A172 (cell line): ENCODE data around the gene EHMT1. TPM values are rescaled to one million over a fixed set of nuclear protein-coding genes. Genes with fewer than 3 reads are reported as not detected.
A peak's percentile ranks its signal among the peaks of the same experiment; 100 is the strongest.
"Not testable (repeated sequence)": the region's sequence is repeated elsewhere in the genome, so short reads cannot be mapped to it uniquely, and the experiment has no call there.

Source experiments
- DNase-seq: peaks from one replicate; pipeline ENCODE4 v3.0.0-alpha.2; 2015; ENCODE audit warnings: low spot score
- total RNA-seq: library from RNA; depleted of rRNA; stranded (reverse); fragments of >200 nt; shearing (Covaris generic); gene quantifications from 2 replicates; pipeline ENCODE4 v1.2.3, GENCODE V29; 2014

EHMT1 gene
- total RNA-seq, 1 experiment from 2014 or later = 54.7 TPM

DNA sequence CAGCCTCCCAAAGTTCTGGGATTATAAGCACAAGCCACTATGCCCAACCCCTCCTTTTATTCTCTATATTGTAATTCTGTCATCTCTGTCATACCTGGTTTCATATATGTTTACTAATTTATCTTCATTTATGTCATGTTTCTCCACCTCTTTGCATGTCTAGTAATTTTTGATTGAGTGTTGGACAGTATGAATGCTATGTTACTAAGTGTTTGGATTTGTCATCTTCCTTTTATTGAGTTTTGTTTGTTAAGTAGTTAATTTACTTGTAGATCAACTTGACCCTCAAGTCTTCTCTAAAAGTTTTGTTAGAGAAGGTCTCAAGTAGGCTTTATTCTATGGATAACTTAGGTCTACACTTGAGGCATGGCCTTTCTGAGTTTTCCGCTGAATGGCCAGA, 241.6 kb downstream of the EHMT1 start:
- no peak for DNase-seq

DNA sequence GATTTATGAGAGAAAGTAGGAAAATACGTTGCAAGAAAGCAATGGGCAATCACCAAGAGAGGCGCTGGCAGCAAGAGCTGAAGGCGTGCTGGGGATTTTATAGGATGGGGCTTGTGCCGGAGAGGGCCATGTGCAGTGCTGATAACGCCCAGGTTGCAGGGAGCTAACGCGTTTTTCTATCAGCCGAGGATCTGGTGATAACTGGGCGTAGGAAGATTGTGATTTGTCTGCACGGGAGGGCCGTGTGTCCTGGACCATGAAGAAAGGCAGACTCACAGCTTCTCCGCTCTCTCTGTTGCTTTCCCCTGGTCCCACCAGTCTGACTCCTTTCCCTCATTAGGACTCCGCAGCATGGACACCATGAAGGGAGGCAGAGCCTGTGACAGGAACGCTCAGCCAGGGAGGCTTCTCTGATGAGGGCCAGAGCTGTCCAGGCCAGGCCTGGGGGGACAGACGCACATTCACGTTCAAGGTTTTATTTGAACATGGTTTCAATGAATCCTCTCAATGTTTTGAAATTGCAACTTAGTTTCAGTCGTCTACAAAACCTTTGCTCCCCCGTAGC, 246.9 kb downstream of the EHMT1 start:
- no peak for DNase-seq

DNA sequence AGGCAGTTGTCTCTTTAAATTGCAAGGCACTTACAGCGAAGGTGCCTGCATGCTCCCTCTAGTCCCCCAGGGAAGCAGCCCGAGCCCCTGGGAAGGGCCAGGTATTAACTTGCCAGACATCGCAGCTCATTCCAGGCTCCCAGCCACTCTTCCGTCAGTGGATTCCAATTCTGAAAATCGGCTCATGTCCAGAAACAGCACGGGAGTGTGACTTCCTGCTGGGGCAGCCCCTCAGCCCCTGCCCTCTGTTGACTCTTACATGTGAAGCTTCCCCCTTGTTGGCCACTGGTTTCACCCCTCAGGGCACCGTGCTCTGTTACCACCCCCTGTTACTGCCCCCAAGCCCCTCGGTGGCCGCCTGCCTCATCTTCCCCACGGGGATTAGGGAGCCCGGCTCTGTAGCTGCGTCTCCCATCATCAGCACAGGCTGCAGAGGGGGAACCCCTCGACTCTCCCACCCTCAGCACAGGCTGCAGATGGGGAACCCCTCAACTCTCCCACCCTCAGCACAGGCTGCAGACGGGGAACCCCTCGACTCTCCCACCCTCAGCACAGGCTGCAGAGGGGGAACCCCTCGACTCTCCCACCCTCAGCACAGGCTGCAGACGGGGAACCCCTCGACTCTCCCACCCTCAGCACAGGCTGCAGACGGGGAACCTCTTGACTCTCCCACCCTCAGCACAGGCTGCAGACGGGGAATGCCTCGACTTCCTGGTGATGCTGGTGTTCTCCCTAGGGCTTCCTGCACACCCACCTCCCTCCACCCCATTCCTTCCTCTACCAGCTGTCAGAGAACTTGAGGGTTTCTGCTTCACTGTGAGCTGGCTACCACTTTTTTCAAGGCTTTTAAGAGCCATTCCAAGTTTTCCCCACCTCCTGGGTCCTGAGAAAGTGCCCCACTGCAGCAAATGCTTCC, 247.7 kb downstream of the EHMT1 start:
- no peak for DNase-seq

DNA sequence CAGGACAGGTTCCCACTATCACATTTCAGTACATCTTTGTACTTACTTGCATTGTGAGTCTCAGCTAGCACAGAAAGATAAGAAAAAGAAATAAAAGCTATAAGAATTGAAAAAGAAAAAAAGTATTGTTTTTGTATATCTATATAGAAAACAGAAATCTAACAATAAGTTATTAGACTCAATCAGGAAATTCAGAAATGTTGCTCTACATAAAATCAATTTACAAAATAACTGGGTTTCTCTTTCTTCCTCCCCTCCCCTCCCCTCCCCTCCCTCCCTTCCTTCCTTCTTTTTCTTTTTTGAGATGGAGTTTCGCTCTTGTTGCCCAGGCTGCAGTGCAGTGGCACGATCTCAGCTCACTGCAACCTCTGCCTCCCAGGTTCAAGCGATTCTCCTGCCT, 251.6 kb downstream of the EHMT1 start:
- DNase-seq = no peak

DNA sequence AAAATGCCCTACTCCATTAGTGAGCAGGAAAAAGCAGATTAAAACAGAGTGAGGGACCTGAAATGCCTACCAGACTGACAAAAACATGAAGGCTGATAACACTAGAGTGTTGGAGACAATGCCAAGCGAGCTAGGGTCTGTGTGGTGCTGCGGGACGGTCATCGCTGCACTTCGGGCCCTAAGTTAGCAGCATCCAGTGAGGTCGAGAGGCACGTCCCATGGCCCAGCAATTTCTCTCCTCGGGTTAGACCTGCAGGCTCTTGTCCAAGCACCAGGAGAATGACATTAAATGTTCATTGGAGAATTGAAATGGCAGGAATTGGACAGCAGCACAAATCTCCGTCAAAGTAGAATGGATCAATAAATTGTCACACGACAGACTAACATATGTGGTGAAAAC, 253.5 kb downstream of the EHMT1 start:
- DNase-seq = no peak

DNA sequence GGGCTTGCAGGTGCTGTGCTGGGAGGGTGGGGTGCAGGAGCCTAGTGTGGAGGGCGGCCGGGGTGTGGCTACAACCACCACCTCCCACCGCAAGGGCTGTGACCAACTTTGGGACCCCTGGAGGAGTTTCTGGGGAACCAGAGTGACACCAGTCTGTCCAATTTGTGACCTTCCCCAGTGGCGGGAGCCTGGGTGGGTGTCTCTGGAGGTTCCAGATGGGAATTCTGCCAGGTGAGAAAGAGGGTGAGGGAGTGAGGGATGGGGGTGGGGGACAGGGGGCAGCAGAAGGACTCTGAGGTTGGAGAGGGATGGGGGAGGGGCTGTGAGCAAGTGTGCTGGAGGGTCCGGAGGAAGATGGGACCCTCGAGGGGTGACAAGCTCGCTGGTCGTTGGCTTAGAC, 254.6 kb downstream of the EHMT1 start:
- no peak for DNase-seq

DNA sequence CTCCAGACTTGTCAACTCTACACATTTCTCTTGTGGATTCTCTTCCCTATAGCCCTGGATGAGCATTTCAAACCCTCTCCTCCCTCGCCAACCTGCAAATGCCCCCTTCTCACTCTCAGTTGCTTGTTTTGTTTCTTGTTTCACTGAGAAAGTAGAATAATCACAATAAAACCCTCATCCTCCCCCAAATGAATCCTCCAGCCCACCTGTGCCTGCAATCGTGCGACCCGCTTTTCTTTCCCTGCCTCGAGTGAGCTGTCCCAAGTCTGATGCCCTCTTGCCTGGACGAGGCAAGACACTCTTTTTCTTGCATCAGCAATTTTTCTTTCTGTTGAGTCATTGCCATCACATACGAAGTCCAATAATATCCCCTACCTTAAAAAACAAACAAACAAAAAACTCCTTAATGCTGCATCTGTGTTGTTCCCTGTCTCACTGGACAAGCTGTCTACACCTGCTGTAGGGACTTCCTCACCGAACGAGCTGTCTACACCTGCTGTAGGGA, 255.1 kb downstream of the EHMT1 start:
- DNase-seq = no peak

DNA sequence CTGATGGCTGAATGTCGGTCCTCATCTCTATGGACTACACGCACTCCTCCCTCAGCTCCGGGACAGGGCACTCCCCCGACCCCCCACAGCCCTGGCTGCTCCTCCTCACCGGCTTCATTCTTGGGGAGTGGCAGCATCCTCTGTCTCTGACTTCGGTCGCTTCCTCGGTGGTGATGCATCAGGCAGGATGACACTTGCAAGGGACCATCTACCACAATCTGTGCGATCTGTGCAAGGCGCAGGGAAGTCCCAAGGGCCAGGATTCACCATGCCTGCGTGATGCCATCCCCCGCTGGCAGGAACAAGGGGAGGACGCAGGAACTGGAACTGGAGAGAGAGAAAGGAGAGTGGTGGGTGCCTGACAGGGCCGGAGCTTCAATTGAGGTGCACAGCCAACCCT, 256.5 kb downstream of the EHMT1 start:
- no peak for DNase-seq

DNA sequence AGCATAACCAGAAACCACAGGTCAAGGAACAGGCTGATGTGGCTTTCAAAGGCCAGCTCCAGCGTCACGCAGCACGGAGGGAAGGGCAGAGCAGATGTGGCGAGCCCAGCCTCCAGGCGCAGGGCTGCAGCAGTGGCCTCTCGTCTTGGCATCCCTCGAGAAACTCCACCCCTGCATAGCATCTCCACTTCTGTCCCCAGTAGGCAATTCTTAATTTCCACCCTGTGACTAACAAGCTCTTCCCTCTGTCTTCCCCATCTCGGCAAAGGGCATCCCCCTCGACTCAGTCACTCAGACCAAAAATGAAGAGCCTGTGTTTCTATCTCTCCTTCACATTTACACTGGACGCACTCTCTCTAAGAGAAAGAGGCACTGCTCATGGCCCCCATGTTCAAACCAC, 257.0 kb downstream of the EHMT1 start:
- DNase-seq = no peak

DNA sequence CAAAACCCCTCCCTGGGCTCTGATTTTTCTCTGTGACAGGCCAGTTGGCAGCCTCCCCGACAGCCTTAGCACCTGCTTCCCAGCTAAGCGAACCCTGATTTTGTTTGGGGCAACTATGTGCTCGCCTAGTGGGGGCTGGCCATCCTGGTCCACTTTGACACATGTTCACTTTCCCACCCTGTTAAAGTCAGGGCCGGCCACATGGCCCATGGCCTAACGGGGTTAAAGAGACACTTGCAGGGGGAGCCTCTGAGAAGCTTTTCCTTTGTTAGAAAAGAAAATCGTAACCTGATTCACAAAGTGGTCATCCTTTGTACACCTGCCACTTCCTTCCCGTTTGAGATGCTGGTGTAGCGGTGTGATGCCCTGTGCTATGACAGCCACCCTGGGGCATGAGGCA, 257.5 kb downstream of the EHMT1 start:
- no peak for DNase-seq

DNA sequence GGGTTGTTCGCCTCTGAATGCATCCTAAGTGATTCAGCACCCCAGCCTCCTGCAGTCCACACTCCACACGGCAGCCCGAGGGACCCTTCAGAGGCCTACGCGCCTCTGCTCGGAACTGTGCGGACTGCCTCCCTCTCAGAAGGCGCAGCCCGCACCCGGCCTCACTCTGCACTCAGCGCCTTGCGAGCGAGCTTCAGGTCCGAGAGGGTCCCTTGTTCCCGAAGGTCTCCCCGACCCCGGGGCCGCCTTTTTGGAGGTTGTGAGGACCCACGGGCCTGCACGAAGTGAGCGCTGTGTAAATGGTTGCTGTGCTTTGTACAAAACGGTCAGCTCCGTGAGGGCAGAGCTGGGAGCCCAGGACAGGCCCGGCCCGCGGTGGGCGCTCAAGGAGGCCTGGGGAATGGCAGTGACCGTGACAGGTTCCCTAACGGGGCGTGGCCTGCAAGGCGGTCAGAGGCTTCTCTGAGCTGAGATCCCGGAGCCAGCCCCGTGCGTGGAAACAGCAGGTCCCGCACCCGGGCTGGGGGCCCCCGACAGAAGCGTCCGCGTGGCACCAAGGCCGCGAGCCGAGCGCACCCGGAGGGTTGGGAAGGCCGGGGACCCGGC, 258.1 kb downstream of the EHMT1 start:
- DNase-seq = no peak

DNA sequence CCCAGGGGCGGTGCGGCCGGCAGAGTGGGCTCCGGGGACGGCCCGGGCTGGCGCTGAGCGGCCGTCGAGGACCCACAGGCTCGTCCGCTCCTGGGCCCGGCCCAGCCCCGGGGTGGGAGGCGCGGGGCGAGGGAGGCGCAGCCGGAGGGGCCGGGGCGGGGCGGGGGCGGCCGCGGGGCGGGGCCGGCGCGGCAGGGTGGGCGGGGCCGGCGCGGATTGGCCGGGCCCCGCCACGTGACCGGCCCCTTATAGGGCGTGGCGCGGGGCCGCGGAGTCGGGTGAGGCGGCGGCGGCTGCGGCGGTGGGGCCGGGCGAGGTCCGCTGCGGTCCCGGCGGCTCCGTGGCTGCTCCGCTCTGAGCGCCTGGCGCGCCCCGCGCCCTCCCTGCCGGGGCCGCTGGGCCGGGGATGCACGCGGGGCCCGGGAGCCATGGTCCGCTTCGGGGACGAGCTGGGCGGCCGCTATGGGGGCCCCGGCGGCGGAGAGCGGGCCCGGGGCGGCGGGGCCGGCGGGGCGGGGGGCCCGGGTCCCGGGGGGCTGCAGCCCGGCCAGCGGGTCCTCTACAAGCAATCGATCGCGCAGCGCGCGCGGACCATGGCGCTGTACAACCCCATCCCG, 258.8 kb downstream of the EHMT1 start, which contains the start of gene CACNA1B:
CACNA1B (plus strand) TSS at position 277 of the 617 bp plus-strand sequence; CDS start at position 429, 152 bp downstream.
- not testable (repeated sequence) for DNase-seq

DNA sequence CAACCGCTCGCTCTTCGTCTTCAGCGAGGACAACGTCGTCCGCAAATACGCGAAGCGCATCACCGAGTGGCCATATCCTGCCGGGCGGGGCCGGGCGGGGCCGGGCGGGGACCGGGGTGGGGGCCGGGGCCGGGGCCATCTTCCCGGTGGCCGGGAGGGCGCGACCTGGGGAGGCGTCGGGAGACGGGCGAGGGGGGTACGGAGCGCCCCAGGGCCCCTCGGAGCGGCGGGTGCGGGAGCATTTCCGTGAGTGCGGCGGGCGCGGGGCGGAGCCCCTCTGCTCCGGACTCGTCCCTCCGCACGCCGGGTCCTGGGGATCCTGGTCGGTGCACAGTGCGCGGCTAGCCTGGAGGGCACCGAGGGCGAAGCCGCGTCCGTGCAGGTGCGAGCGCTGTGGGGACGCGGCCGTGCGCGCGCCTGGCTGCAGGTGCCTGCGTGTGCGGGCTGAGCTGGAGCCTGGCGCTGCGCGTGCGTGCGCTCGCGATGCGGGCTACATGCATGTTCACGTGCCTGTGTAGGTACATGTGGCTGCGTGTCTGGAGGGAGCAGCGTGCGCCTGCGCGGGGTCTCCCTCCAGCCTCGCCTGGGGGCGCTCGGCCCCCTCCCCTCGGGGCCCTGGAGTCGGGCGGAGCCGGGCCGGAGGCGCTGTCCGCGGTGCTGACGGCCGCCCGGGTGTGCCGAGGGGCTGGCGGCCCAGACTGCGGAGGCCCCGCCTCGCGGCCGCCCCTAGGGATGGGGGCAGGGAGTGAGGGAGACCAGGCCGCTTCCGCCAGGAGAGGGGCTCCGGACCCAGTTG, 259.5 kb downstream of the EHMT1 start:
- DNase-seq = no peak

DNA sequence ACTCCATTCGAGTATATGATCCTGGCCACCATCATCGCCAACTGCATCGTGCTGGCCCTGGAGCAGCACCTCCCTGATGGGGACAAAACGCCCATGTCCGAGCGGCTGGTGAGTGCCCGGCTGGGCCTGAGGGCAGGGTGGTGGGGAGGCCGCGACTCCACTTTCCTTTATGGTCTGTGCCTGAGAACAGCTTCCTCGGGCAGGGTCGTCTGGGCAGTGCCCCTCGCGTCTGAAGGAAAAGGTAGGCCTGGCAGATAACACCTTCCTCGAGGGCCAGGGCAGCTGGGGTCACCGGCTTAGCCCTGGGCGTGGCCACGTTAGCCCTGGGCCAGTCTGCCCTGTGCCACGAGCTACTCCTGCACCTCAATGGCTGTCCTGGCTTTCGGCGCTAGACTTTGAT, 260.2 kb downstream of the EHMT1 start:
- DNase-seq = no peak

DNA sequence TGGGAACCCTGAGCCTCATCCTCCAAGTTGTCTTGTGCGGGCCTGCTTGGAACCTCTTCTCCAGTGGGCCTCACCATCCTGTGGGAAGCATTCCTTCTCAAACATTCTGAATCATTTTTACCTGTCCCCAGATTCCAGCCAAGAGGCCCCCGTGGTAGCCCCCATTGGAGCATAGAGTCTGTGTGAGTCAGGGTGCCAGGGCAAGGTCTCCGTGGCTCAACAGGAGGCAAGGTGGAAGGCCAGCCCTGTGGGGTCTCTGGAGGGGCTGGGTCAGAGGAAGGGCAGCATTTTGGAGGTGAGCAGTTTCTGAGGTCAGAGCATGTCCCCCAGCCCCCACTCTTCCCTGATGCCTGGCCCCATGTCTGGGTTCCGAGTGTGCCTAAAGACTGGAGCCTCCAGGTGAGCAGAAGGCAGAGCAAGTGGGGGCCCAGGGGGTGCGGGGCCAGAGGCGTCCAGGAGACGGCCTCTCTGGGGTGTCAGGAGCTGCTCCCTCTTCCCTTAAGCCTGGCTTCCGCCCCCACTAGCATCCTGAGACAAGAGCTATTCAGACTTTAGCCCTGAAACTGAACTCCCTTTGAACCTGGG, 260.9 kb downstream of the EHMT1 start:
- DNase-seq = no peak

DNA sequence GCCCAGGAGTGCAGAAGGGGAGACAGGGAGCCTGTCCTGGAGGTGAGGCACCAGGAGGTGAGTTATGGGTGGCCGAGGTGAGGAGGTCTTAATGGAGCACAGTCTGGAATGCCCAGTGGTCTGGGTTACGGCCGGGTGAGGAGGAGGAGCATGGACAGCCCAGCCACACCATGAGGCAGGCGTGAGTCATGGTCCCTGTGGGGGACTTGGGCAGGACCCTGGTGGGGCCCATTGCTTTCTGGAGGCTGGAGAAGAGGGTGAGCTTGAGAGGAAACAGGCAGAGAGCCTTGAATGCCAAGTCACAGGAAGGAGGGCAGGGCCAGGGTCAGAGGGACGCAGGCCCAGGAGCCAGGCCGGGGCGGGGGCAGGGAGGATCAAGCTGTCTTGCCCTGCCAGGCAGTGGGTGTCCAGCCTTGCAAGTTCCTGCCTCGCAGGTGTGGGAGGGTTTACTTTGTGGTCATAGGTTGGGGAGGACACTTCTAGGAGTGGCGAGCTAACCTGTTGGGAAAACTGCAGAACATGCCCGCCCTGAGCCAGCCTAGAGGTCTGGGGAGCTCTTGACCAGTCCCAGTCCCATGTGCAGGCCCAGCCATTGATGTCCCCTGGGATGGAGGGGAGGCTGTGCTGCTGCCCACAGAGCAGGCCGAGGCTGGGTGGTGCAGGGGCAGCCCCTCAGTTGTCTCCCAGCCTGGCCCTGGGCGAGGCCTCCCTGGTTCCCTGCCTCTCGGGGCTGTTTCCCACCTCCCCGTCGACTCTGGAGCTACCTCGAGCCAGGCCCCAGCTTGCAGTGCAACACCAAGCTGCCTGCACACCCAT, 261.6 kb downstream of the EHMT1 start:
- peak; percentile 26 for DNase-seq

DNA sequence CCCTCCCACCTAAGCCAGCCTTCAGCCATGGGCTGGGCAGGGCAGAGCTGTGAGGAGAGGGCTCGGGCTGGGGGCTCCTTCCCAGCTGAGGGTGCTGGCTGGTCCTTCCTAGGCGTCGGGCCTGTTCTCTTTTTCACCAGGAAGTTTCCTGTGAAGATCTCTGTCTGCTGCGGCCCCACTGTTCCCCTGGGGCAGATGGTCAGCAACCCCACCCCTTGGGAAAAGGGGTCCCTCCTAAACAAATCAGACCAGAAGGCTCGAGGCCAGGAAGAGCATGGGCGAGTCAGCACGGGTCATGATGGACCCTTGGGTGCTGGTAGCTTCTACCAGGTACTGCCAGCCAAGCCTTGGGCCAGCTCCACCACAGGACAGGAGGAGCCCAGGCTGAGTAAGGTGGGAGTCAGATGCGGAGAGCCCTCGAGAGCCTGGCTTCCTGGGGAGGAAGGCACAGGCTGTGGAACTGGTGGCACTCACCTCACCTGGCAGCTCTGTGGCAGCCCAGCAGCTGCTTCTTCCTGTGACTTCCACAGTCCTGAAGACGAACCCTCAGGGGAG, 262.2 kb downstream of the EHMT1 start:
- no peak for DNase-seq

DNA sequence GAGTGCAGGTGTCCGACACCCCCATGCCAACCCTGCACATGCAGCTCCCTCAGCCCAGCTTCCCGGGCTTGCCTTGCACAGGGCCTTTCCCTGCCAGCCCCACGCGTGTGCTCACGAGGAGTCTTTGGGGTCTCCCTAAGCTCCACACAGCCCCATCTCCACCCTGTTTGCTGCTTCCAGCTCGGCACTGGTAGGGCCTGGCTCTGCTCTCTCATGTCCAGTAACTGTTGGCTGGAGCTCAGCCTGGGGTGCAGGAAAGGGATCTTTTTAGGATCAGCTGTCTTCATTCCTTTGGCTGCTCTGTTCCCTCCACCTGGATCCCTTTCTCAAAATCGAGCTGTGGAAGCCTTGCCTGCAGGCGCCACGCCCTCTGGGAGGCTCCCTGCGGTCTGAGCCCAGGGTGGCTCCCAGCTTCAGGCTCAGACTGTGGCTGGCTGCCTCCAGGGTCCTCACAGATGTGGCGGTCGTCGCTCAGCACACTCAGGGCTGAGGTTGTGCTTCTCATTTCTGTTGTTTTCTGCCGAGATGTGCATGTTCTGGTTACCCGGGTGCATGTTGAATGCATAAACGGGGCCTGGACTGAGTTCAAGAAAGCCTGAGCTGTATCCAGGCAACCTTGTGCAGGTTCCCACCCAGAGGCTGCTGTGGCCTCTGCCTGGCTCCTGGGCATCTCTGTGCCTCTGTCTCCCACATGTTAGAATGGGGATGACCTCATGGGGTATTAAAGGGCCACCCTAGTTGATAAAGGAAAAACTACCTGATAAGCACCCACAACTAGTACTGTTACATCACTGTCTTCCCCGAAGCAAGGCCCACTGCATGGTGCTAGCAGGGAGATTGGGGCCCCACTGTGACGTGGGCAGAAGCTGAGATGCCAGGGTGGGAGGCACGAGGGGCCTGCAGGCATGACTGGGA, 263.0 kb downstream of the EHMT1 start:
- DNase-seq = no peak

DNA sequence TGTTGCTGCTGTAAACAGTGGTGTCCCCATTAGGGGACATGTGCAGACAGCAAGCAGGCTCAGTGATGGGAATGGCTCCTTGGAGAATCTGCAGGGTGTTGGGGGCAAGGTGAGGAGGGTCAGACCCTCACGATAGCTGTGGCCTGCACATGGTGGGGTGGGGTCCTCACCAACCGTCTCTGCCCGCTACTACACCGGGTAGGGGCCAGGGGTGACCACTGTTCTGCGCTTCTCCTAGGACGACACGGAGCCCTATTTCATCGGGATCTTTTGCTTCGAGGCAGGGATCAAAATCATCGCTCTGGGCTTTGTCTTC, 263.7 kb downstream of the EHMT1 start:
- no peak for DNase-seq
